GM12864 (cell line): Measurements from ENCODE around the gene KATNAL1.

Experiments
- DNase-seq: peaks from one replicate; pipeline ENCODE4 v3.0.0-alpha.2; 2011; ENCODE audit warnings: low read depth
- H3K4me3 ChIP-seq: 2 replicates; pipeline ENCODE4 v1.5.1; 2011; ENCODE audit warnings: mild to moderate bottlenecking, low read depth, low read length, control low read depth
- CTCF ChIP-seq: IDR thresholded peaks from 2 replicates; pipeline ENCODE4 v1.5.1; 2011; ENCODE audit warnings: low read depth, mild to moderate bottlenecking, moderate library complexity, low read length, control low read depth, inconsistent platforms; ENCODE audit errors: missing control alignments

The KATNAL1 gene

GRCh38 chr13:30256713-30257467 is 50.5 kb downstream of the KATNAL1 start:
- H3K4me3 ChIP-seq = no peak overlapping the region
- DNase-seq = no peak
- TF ChIP-seq CTCF = no peak

- H3K4me3 ChIP-seq = no peak overlapping the region
- no peak for TF ChIP-seq CTCF
- no peak for DNase-seq
These were observed 51.7 kb downstream of the KATNAL1 start for GRCh38 chr13:30255696-30256095.

DNA sequence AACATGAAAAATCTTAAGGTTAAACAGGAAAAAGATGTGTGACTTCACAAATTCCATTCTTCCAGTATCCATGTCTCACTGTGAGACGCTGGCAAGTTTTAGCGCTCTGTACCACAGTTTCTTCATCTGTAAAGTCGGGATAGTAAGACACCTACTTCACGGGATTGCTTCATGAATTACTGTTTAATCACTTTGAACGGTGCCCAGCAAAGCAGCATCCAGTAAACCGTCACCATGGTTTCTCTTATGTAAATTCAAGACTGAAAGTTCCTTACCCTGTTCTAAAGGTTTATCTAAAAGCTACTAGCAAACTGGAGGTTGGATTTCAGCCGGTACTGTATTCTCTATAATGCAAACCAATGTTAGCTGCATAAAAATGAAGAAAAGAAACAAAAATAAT is 53.5 kb downstream of the KATNAL1 start:
- no peak overlapping the region; the same call in 1 of the 2 replicates for H3K4me3 ChIP-seq
- no peak for TF ChIP-seq CTCF
- no peak for DNase-seq

DNA sequence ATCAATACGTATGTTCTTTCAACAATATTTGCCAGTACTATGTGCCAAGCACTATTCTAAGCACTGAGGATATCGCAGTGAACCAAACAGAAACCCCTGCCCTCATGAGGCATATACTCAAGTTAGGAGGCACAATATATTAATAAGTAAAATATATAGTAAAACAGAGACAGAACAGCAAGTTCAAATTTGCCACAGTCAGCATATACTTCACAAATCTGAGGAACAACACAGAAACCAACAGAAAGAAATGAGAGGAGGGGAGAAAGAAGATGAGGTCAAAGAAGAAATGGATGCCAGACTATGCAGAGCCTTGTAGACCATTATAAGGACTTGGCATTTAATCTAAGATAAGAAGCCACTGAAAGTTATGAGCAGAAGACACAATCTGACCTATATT is 59.9 kb downstream of the KATNAL1 start:
- no peak for TF ChIP-seq CTCF
- no peak overlapping the region for H3K4me3 ChIP-seq
- DNase-seq = no peak

DNA sequence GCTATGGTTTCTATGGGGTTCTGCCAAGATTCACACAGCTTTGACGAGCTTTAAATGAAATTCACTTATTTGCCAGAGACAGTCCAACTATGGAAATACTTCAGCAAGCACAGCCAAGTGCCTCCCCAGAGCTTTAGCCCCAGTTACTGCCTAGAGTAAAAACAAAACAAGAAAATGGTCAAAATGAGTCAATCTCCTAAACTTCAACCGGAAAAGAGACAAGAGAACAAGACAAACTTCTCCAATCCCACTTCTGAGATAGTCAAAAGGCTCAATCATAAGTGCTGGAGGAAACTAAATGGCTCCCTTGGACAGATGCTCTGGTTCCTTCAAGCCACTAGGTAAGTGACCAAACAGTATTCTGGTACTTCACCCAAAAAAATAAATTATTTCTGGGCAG is 65.8 kb downstream of the KATNAL1 start:
- no peak for TF ChIP-seq CTCF
- H3K4me3 ChIP-seq = no peak overlapping the region
- DNase-seq = peak; percentile 60

- TF ChIP-seq CTCF = no peak
- H3K4me3 ChIP-seq = no peak overlapping the region
- no peak for DNase-seq
These were observed 66.7 kb downstream of the KATNAL1 start for GRCh38 chr13:30240608-30241007.

GRCh38 chr13:30235216-30235615 is 72.1 kb downstream of the KATNAL1 start:
- no peak overlapping the region for H3K4me3 ChIP-seq
- no peak for DNase-seq
- TF ChIP-seq CTCF = no peak
